ENCODE results near the gene PMVK.

Gene PMVK

DNA sequence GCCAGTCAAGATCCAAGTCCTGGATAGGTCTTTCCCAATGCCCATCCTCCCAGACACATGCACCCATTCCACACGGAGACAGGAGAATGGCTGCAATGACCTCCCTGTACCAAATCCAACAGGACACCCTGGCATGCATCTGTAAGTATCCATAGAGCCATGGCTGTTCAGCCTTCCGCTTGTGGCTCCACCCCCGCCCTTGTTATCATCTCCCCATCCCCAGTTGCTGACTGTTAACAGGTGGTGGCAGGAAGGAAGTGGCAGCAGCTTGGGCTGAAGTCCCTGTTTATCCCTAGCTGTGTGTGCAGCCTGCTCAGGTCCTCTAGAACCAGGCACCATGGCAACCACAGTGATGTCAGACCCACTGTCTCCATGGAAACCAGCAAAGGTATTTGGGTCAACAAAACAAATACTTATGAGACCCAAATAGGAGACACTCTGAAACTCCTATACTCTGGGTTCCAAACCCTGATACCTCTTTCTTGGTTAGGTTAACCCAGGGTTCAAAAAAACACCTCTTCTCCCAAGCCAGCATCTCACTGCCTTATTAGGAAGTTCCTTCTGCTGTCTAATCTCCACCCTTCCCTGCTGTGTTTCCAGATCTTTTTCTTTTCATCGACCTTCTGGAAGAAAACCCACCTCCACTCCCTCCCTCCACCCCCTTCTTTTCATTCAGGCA lies 18.7 kb upstream of the PMVK start:
- Histone ChIP-seq H3K27me3 (ENCODE audit: insufficient read depth, low read length, poor library complexity) (no peaks in the 10 kb centered on the region), H3K18ac (ENCODE audit: low read length) (no peak overlapping the region), H4K8ac (ENCODE audit: low read depth, low read length) (no peak overlapping the region), H2BK5ac (ENCODE audit: low read length) (no peak overlapping the region), H3K56ac (ENCODE audit: low read length) (no peak overlapping the region), H4K5ac (ENCODE audit: low read length) (no peak overlapping the region), H3K23ac (ENCODE audit: low read length) (no peak overlapping the region), H3K79me2 (ENCODE audit: control insufficient read depth, insufficient read depth, low read length) (no peaks in the 10 kb centered on the region), H3K79me1 (ENCODE audit: low read length) (peaks cover 4% of the 10 kb centered on the region), H3K36me3 (ENCODE audit: control insufficient read depth, insufficient read depth, low read length) (no peaks in the 10 kb centered on the region), H3K4me3 (ENCODE audit: low read length) (peak overlapping the region; percentile 67), H2AK5ac (ENCODE audit: low read length) (no peak overlapping the region), H2BK15ac (replicated peaks; ENCODE audit: low read depth) (no peak overlapping the region), H3K4ac (ENCODE audit: low read depth, low read length) (no peak overlapping the region), H3K27ac (ENCODE audit: low read depth, low read length) (peak overlapping the region; percentile 86), H3K4me1 (ENCODE audit: control insufficient read depth, low read depth, low read length) (peaks cover 7% of the 10 kb centered on the region), H2BK120ac (ENCODE audit: low read depth, low read length) (no peak overlapping the region), H3K9ac (ENCODE audit: low read length) (peak overlapping the region; percentile 85), H3K4me2 (ENCODE audit: low read length) (peak overlapping the region; percentile 90)
- DNase-seq, result peak; percentile 95
- no CpG with 5 or more reads among the region's 4 CpGs for WGBS (ENCODE audit: extremely low coverage, insufficient coverage, low lambda C conversion rate)

DNA sequence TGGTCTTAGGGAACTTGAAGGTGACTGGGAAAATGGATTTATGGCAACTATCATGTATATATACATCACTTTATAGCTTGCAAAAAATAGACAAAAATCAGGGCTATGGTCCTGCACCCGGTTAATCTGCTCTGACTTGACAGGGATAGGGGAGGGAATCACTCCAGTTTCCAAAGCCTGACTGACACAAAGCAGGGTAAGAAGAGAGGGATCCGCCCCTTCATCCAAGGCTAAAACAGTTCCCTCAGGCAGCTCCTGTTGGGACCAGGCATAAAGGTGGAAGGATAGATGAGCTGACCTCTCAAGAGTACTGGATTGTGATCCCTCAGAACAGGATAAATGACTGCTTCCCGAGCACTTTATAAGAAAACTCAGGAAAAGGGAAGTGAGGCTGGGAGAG lies 18.0 kb upstream of the PMVK start:
- Histone ChIP-seq H3K4me1 (ENCODE audit: control insufficient read depth, low read depth, low read length) (peaks cover 7% of the 10 kb centered on the region), H3K79me1 (ENCODE audit: low read length) (peaks cover 4% of the 10 kb centered on the region), H3K79me2 (ENCODE audit: control insufficient read depth, insufficient read depth, low read length) (no peaks in the 10 kb centered on the region), H3K4me2 (ENCODE audit: low read length) (no peak overlapping the region), H2BK5ac (ENCODE audit: low read length) (no peak overlapping the region), H2AK5ac (ENCODE audit: low read length) (no peak overlapping the region), H4K8ac (ENCODE audit: low read depth, low read length) (no peak overlapping the region), H3K27ac (ENCODE audit: low read depth, low read length) (no peak overlapping the region), H3K9ac (ENCODE audit: low read length) (no peak overlapping the region), H3K4me3 (ENCODE audit: low read length) (no peak overlapping the region), H2BK120ac (ENCODE audit: low read depth, low read length) (no peak overlapping the region), H3K18ac (ENCODE audit: low read length) (no peak overlapping the region), H3K56ac (ENCODE audit: low read length) (no peak overlapping the region), H3K36me3 (ENCODE audit: control insufficient read depth, insufficient read depth, low read length) (no peaks in the 10 kb centered on the region), H2BK15ac (replicated peaks; ENCODE audit: low read depth) (no peak overlapping the region), H3K23ac (ENCODE audit: low read length) (no peak overlapping the region), H4K5ac (ENCODE audit: low read length) (no peak overlapping the region), H3K4ac (ENCODE audit: low read depth, low read length) (no peak overlapping the region), H3K27me3 (ENCODE audit: insufficient read depth, low read length, poor library complexity) (no peaks in the 10 kb centered on the region)
- DNase-seq, result no peak
- WGBS (ENCODE audit: extremely low coverage, insufficient coverage, low lambda C conversion rate), result no CpG with 5 or more reads among the region's 3 CpGs

DNA sequence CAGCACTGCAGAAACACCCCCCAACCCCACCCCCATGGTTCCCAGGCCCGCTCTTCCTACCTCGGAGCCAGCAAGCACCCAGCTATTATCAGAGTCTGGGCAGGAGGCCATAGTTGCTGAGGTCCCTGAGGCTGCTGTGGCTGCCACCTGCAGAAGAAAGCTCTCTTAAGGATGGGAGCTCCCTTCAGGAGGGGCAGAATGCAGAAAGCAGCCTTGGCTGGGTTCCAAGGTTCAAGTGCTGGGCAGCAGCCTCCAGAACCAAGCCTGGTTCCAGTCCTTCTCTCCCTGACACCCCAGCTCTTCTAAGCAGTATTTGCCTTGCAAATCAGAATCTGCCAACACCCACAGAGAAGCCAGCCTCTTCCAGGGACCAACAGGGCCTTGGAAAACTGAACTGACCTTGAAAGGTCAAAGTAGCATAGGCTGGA lies 17.1 kb upstream of the PMVK start:
- H3K56ac ChIP-seq (ENCODE audit: low read length), result no peak overlapping the region
- no peaks in the 10 kb centered on the region for H3K36me3 ChIP-seq (ENCODE audit: control insufficient read depth, insufficient read depth, low read length)
- no peak overlapping the region for H4K5ac ChIP-seq (ENCODE audit: low read length)
- peaks cover 7% of the 10 kb centered on the region for H3K4me1 ChIP-seq (ENCODE audit: control insufficient read depth, low read depth, low read length)
- H3K27me3 ChIP-seq (ENCODE audit: insufficient read depth, low read length, poor library complexity), result no peaks in the 10 kb centered on the region
- H2BK15ac ChIP-seq (replicated peaks; ENCODE audit: low read depth), result no peak overlapping the region
- H2BK5ac ChIP-seq (ENCODE audit: low read length), result no peak overlapping the region
- no peak overlapping the region for H3K4me2 ChIP-seq (ENCODE audit: low read length)
- no peak overlapping the region for H3K9ac ChIP-seq (ENCODE audit: low read length)
- peaks cover 4% of the 10 kb centered on the region for H3K79me1 ChIP-seq (ENCODE audit: low read length)
- H3K79me2 ChIP-seq (ENCODE audit: control insufficient read depth, insufficient read depth, low read length), result no peaks in the 10 kb centered on the region
- H3K4ac ChIP-seq (ENCODE audit: low read depth, low read length), result no peak overlapping the region
- H3K27ac ChIP-seq (ENCODE audit: low read depth, low read length), result no peak overlapping the region
- no peak overlapping the region for H4K8ac ChIP-seq (ENCODE audit: low read depth, low read length)
- no peak overlapping the region for H2BK120ac ChIP-seq (ENCODE audit: low read depth, low read length)
- DNase-seq, result no peak
- no CpG with 5 or more reads among the region's 2 CpGs for WGBS (ENCODE audit: extremely low coverage, insufficient coverage, low lambda C conversion rate)
- no peak overlapping the region for H3K18ac ChIP-seq (ENCODE audit: low read length)
- H2AK5ac ChIP-seq (ENCODE audit: low read length), result no peak overlapping the region
- no peak overlapping the region for H3K23ac ChIP-seq (ENCODE audit: low read length)
- no peak overlapping the region for H3K4me3 ChIP-seq (ENCODE audit: low read length)

DNA sequence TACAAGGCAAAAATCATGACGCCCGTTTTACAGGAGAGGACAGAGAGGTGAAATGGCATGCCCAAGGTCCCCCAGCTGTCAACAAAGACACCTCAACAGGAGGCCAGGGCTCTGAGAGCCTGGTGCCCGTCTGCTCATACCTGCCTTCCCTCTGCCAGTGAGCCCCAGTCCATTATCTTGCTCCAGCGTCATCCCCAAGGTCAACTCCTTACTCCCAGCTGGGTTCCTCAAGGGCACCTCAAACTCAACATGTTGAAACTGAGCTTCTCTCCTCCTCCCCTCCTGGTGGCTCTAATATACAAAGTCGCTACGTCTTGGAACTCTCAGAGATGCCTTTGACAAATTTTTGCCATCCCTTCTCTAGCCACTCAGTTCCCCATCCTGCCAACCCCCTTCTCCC lies 16.1 kb upstream of the PMVK start:
- H2BK15ac ChIP-seq (replicated peaks; ENCODE audit: low read depth), result no peak overlapping the region
- no peak overlapping the region for H3K4ac ChIP-seq (ENCODE audit: low read depth, low read length)
- H3K9ac ChIP-seq (ENCODE audit: low read length), result no peak overlapping the region
- no peak overlapping the region for H2BK120ac ChIP-seq (ENCODE audit: low read depth, low read length)
- no peak overlapping the region for H3K18ac ChIP-seq (ENCODE audit: low read length)
- H3K4me3 ChIP-seq (ENCODE audit: low read length), result no peak overlapping the region
- H3K36me3 ChIP-seq (ENCODE audit: control insufficient read depth, insufficient read depth, low read length), result no peaks in the 10 kb centered on the region
- H4K5ac ChIP-seq (ENCODE audit: low read length), result no peak overlapping the region
- H3K79me2 ChIP-seq (ENCODE audit: control insufficient read depth, insufficient read depth, low read length), result no peaks in the 10 kb centered on the region
- no peaks in the 10 kb centered on the region for H3K27me3 ChIP-seq (ENCODE audit: insufficient read depth, low read length, poor library complexity)
- peaks cover 4% of the 10 kb centered on the region for H3K79me1 ChIP-seq (ENCODE audit: low read length)
- peaks cover 7% of the 10 kb centered on the region for H3K4me1 ChIP-seq (ENCODE audit: control insufficient read depth, low read depth, low read length)
- no peak overlapping the region for H3K4me2 ChIP-seq (ENCODE audit: low read length)
- H4K8ac ChIP-seq (ENCODE audit: low read depth, low read length), result no peak overlapping the region
- no peak for DNase-seq
- H2AK5ac ChIP-seq (ENCODE audit: low read length), result no peak overlapping the region
- H2BK5ac ChIP-seq (ENCODE audit: low read length), result no peak overlapping the region
- no CpG with 5 or more reads among the region's 6 CpGs for WGBS (ENCODE audit: extremely low coverage, insufficient coverage, low lambda C conversion rate)
- H3K27ac ChIP-seq (ENCODE audit: low read depth, low read length), result no peak overlapping the region
- no peak overlapping the region for H3K23ac ChIP-seq (ENCODE audit: low read length)
- H3K56ac ChIP-seq (ENCODE audit: low read length), result no peak overlapping the region

DNA sequence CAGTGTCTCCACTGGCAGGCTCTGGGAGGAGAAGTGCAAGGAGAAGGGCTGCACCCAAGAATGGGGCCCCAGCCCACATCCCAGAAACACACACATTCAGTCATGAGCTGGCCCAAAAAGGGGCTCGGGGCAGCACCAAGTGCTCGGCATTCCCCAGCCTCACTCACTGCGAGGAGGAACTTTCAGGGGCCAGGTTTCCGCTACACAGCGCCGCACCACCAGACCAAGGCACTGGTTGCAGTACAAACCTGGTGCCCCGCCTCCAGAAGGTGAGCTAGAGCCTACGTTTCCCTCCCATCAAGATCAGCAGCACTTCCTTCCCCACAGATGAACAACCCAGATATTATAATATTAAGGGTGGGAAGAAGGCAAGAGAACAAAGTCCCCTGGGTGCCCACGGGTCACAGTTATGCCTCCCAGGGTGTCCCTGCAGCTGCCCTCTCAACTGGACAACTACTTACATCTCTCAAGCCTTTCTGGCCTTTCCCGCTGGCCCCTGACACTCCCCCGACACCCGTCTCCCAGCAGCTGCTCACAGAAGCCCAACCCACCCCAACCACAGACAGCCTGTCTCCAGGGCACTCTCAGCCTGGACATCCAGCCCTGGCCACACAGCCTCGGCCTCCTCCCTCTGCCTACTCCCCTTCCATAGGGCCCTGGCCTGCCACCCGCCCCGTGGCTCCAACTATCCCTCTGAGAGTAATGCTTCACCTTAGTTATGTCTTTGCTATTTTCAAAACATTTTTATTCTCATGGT lies 15.6 kb upstream of the PMVK start:
- H3K4ac ChIP-seq (ENCODE audit: low read depth, low read length), result no peak overlapping the region
- H3K9ac ChIP-seq (ENCODE audit: low read length), result no peak overlapping the region
- DNase-seq, result no peak
- no peak overlapping the region for H3K27ac ChIP-seq (ENCODE audit: low read depth, low read length)
- no peaks in the 10 kb centered on the region for H3K27me3 ChIP-seq (ENCODE audit: insufficient read depth, low read length, poor library complexity)
- peaks cover 4% of the 10 kb centered on the region for H3K79me1 ChIP-seq (ENCODE audit: low read length)
- no peak overlapping the region for H3K4me3 ChIP-seq (ENCODE audit: low read length)
- H3K56ac ChIP-seq (ENCODE audit: low read length), result peak overlapping the region; percentile 25
- no peak overlapping the region for H3K18ac ChIP-seq (ENCODE audit: low read length)
- no peak overlapping the region for H2AK5ac ChIP-seq (ENCODE audit: low read length)
- no peak overlapping the region for H3K4me2 ChIP-seq (ENCODE audit: low read length)
- H4K5ac ChIP-seq (ENCODE audit: low read length), result no peak overlapping the region
- no CpG with 5 or more reads among the region's 15 CpGs for WGBS (ENCODE audit: extremely low coverage, insufficient coverage, low lambda C conversion rate)
- no peaks in the 10 kb centered on the region for H3K79me2 ChIP-seq (ENCODE audit: control insufficient read depth, insufficient read depth, low read length)
- H2BK5ac ChIP-seq (ENCODE audit: low read length), result no peak overlapping the region
- H4K8ac ChIP-seq (ENCODE audit: low read depth, low read length), result no peak overlapping the region
- no peak overlapping the region for H3K23ac ChIP-seq (ENCODE audit: low read length)
- no peak overlapping the region for H2BK15ac ChIP-seq (replicated peaks; ENCODE audit: low read depth)
- peaks cover 5% of the 10 kb centered on the region for H3K4me1 ChIP-seq (ENCODE audit: control insufficient read depth, low read depth, low read length)
- H3K36me3 ChIP-seq (ENCODE audit: control insufficient read depth, insufficient read depth, low read length), result no peaks in the 10 kb centered on the region
- no peak overlapping the region for H2BK120ac ChIP-seq (ENCODE audit: low read depth, low read length)
